Suppressor macrophage treated with lipopolysaccharide for 4 hours (primary cell): Measurements from ENCODE around the gene EHD1.

Experiments used
- DNase-seq: peaks from one replicate; pipeline ENCODE4 v3.0.0-alpha.2; 2020

Gene EHD1

DNA sequence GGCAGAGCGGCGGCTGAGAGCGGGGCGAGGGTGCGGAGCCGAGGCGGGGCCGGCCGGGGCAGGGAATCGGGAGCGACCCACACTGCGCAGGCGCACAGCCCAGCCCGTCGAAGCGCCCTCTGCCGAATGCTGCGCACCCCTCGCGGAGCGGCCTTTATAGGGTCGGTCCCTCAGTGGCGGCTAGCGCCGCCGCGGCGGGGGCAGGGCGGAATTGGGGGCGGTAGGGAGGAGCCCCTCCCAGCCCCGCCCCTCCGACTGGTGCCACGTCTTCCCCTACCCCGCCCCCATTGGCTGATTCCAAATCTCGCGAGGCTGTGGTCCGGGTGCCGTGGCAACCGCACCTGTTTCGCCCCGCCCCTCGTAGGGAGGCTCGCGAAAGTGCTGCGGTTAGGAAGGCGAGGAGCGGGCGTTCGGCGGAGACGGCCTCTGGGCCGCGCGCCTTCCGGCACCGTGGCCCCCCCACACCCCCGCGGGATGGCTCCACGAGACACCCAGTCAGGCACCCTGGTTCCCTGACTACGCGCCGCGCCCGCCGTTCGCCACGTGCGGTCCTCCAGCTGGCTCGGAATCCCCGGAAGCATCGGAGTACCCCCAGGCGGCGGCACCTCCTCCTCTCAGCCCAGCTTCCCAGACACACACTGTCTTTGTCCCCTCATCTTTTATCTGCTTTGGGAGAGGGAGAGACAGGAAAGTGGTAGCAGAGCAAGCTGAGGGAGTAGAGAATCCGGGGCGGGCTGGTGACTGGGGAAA is at the start of gene EHD1:
EHD1 (minus strand) TSS at position 128 of the 750 bp plus-strand sequence. CDS start 157 bp downstream, outside the sequence.
- peak; percentile 100 for DNase-seq

DNA sequence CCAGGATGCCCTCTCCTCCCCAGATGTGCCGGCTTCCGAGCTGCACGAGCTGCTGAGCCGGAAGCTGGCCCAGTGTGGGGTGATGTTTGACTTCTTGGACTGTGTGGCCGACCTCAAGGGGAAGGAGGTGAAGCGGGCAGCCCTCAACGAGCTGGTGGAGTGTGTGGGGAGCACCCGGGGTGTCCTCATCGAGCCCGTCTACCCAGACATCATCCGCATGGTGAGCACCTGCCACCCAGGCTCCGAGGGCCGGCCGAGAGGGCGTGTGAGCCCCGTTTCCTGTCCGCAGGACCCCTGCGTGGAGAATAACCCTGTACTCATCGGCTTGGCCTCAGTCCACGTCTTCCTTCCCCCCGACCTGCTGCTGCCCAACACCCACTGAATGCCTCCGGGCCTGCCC is 48.3 kb upstream of the EHD1 start:
- no peak for DNase-seq

DNA sequence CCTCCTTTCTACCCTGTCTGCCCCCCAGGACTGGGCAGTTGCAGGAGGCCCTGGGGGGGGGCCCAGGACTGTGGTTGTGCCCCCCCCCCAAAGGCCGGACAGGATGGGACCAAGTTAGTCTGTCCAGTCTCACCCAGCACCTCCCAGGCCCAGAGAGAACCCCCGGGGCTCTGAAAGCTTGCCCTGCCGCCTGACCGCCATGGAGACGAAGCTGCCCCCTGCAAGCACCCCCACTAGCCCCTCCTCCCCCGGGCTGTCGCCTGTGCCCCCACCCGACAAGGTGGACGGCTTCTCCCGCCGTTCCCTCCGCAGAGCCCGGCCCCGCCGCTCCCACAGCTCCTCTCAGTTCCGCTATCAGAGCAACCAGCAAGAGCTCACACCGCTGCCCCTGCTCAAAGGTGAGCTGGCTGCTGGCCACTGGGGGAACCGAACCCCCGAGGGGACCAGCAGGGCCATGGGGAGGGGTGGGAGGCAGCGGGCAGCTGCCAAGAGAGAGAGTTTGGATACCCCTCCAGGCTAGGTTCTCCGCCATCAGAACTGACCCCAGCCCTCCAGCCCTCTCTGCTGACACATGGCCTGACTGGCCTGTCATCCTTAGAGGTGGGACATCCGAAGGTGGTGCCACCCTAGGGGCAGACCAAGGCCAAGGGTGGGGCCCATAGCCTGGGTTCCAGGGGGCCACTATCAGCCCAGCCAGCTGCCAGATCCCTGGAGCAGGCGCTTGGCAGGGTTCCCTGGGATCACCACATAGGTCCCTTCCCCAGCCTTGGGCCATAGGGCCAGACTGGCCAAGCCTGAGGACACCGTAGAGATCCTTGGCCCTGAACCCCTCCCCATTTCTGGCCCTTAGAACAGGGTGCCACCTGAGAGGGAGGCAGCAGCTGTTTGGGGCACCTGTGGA is 47.4 kb upstream of the EHD1 start:
- DNase-seq, result no peak

DNA sequence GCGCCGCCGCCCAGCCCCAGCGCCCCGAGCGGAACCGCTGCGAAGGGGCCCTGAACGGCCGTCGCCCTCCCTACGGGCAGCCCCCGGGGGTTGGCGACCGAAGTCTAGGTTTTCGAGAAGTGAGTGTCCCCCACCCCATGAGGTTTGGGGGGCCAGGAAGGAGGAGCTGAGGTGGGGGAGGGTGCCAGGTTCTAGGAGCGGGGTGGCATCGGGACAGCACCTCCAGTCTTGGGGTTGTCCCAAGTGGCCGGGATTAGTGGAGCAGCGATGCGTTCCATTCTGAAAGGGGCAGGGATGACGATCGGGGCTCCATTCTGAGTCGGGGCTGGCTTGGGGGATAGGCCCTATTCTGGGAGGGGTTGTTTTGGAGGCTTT is 46.5 kb upstream of the EHD1 start:
- DNase-seq, result peak; percentile 12

DNA sequence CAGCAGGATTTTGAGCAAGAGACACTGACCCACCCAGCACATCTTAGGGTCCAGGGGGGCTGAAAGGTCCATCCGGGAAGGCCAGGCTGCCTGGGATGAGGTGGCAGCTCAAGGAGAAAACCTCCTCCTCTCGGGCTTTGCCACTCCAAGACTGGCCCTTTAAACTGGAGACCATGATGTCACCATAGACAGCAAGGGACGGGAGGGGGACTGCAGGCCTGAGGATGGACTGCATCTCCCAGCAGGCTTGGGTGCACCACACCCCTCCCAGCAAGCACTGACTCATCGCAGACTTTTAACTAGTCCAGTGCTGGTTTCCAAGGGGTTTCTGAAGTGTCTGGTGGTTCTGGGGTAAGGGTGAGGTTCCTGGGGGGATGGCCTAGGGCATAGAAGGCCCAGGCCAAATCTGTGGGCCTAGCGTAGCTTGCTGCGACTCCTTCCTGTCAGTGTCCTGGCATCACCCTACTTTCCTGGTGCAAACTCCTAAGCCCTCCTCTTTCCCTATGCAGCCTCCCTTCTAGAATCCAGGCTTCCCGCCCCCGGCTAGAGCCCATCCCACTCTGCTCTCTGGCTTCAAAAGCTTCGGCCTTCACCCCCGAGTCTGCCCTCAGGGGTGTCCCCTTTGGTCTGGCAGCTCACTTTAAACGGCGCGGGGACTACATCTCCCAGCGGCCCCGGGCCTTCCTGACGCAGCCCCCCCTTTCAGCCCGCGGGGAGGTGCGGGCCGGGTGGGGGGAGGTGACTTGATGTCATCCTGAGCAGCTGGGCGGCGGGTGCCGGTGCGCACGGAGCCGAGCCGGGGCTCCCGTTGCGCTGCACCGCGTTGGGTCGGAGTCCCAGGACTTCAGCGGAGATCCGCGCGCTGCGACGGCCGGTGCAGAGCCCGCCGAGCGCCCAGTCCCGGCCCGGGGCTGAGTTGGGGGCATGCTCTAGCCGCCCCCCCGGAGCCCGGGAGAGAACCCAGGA is 45.8 kb upstream of the EHD1 start, which contains the start of gene PPP2R5B:
PPP2R5B (plus strand) TSS at position 746 of the 966 bp plus-strand sequence. CDS start 1,046 bp downstream, outside the sequence.
- peak; percentile 94 for DNase-seq

DNA sequence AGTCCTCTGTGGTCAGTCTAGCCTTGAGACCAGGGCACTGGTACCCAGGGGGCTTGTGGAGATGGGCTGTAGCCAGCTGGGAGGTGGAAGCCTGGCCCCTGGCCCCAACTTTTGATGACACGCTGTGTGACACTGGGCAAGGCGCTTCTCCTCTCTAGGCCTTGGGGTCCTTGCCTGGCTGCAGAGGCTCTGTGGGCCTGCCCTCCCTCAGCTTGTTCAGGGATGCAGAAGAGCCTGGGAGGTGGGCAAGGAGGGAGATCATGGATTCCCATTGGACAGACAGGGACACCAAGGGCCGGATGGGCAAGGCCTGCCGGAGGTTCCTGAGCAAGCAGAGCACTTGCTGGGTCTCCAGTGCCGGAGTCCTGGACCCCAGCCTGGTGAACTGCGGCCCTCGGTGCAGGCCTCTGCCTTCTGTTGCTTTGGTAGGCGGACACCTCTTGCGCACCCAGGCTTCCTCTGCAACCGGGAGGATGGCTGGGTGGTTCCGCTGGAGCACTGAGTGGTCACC is 44.8 kb upstream of the EHD1 start:
- no peak for DNase-seq

DNA sequence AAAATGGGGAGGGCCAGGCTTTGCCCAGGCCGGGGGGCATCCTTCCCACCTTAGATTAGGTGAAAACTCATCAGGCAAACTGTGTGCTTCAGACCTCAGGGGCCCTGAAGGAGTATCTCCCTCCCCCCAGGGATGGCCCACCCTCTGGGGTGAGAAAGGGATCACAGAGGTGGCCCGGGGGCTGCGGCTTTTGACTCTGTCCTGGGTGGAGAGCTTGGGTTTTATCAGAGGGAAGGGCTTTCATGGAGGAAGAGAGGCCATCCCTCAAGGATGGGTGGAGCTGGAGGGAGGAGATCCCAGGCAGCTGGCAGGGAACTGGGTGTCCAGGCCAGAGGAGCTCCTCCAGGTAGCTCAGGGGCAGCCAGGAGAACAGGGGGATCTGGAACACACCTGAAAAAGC is 43.0 kb upstream of the EHD1 start:
- no peak for DNase-seq

DNA sequence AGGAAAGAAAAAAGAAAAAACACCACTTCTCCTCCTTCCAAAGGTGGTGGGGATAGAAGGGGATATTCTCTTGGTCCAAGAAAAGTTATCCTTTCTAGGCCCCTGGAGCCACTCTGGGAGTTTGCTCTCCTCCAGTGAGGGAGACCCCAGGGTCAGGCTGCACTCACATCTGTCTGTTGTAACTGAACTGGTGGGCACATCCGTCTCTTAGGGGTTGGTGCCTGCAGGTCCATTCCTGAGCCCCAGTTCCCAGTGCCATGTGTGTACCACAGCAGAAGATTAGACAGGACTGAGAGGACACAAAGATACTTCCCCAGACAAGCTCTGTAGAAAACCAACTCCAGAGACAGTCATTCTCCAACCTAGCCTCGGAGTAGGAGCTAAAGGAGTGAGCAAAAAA is 41.7 kb upstream of the EHD1 start:
- DNase-seq, result no peak

DNA sequence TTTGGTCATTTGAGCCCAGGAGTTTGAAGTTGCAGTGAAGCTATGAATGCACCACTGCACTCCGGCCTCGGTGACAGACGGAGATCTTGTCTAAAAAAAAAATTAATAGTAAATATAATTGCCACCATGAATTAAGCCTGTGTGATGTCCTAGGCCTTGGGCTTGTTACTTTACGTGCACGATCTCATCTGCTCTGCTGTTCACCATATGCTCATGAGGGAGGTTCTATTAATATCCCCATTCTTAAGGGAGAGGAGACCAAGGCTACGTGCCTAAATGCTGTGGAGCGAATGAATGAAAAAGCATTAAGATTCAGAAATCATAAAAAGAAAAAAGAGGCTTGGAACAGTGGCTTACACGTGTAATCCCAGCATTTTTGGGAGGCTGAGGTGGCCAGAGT is 41.2 kb upstream of the EHD1 start:
- no peak for DNase-seq

DNA sequence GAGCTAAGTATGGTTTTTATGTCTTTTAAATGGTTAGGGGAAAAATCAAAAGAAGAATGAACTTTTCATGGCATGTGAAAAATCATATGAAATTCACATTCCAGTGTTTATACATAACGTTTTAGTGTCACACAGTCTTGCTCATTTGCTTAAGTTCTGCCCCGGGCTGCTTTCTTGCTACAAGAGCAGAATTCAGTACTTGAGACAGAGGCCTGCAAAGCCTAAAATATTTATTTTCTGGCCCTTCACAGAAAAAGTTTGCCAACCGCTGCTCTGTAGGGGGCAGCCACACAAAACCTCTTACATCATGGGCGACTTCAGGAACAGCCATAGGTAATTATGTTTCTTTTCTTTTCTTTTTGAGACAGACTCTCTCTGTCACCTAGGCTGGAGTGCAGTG is 39.6 kb upstream of the EHD1 start:
- peak; percentile 17 for DNase-seq

DNA sequence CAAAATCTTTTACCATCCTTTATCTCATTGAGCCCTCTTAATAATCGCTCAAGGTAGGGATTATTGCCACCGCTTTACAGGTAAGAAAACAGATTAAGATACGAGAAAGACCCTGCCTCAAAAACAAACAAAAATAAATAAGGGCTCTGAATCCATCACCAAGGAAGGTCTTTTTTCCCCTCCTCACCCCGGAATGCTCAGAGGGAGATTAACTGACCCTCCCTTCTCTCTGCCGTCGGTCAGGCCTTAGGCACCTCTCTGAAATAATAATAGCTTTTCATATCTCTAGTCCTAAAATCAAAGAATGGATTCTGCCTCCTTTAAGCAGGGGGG is 39.2 kb upstream of the EHD1 start:
- no peak for DNase-seq

DNA sequence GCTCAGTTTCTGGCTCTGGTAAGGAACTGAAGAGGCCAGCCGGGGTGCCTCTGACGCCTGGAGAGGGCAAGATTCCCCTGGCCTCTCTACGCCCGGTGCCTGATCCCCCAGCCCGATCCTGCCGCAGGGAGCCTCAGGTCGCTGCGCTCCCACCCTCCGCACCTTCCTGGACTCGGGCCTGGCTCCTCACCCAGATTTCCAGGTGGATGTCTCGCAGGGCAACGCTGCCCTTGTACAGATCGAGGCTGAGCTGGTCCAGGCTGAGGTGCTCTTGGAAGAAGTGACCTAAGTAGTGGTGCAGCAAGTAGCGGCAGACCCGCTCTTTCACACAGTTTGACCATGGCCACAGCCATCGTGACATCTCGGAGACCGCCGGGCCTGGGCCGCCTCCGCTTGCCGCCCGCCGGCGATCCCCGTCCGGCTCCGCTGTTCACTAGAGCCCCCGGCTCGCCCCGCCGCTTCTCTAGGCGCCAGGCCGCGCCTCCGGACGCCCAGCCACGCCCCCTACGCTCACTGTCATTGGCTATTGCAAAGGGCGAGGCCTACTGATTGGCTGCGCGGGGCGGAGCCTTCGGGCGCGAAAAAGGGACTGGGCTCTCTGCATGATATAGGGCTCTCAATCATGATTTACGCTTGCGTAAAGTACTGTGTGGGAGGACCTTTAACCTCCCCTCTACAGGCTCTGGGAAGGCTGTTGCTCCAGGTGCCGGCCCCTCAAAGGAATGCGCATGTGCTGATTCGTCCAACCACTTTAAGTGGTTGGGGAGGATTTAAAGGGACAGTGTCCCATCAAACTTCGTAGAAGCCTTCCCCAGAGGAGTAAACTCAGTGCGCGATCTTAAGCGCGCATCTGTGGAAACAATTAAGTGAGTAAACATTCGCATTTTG is 38.6 kb upstream of the EHD1 start, which contains the start of gene ATG2A:
ATG2A (minus strand) TSS at position 435 of the 888 bp plus-strand sequence; CDS start at position 361, 74 bp downstream.
- peak; percentile 99 for DNase-seq

DNA sequence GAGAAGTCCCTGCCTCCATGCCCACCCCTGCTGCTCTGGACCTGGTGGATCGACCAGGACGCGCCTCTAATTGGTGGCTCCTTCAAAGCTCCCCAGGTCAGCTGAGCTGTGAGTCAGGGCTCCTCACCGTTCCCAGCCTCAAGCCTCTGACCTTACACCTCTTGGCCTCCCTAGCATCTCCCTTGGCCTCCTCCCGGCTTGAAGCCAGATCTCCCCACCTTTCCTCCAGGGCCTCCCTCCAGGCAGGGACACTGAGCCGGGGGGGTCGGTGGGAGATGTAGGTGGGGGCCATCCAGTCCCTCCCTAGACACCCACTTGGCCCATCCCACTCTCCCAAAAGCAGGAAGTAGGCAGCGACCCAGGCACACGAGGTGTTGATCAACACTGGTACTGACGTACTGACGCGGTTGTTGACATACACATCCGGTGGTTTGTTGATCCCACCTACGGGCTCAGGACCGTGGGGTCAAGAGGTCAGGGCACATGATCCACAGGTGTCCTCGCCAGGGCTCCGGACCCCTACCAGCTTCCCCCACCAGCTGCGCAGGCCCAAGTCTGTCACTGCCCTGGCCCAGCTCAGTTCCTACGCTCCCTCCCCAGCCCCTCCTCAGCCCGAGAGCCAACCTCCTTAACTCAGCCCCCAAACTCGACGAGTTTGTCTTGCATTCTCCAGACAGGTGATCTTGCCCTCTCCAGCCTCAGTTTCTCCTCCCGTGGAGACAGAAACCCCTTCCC is 37.8 kb upstream of the EHD1 start:
- peak; percentile 67 for DNase-seq

DNA sequence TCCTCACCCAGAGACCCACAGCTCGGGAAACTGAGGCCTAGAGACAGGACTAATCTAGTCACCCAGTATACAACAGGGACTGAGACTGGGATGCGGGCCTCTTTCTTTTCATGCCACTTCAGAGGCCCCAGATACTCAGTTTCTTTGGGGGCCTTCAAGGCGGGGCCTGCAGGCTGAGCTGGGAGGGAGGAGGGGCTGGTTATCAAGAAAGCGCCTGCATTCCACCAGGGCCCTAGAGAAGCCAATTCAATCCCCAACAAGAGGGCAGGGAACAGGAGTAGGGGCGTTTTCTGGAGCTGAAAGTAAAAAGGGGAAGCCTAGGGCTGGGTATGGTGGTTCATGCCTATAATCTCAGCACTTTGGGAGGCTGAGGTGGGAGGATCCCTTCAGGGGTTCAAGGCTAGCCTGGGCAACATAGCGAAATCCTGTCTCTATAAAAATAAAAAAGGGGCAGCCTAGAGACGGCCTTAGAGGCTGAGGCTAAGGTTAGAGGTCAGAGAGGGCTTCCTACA is 37.0 kb upstream of the EHD1 start:
- no peak for DNase-seq

DNA sequence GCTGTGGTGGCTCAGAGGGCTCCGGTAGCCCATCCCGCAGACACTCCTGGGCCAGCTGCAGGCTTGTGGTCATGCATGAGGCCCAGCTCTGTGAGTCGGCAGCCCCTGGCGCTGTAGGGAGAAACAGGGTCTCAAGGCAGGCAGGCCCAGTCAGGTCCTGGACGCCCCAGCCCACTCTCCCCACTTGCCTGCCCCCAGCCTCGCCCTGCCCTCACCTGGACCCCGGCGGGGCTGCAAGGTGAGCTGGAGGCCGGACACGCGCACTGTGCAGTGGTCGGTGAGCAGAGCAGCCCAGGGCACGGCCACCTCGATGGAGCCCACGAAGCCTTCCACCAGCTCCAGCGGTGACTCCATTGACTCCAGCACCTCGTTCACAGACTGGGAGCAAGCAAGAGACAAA is 35.7 kb upstream of the EHD1 start:
- DNase-seq, result no peak

DNA sequence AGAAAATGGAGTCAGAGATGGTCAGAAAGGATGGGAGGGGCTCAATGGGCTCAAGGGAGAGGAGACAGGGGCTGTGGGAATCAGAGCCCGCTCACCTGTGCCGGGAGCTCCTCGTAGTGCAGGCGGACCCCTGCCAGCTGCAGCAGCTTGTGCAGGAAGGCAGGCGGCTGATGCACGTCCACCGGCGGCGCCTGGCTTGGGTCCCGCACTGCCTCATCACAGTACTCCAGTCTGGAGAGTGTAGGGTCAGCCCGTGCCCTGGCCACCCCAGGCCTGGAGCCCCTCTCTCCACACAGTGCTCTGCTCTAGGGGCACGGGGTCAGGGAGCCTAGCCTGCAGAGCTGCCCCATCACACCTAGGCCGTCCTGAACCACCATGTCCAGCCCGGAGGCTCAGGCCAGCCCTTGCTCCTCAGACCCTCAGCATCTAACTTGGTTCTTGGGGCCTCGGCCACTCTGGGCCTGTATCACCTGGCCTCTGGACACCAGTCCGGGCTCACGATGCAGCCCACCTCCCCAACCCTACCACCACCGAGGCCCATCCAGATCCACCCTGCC is 34.8 kb upstream of the EHD1 start:
- DNase-seq, result no peak

DNA sequence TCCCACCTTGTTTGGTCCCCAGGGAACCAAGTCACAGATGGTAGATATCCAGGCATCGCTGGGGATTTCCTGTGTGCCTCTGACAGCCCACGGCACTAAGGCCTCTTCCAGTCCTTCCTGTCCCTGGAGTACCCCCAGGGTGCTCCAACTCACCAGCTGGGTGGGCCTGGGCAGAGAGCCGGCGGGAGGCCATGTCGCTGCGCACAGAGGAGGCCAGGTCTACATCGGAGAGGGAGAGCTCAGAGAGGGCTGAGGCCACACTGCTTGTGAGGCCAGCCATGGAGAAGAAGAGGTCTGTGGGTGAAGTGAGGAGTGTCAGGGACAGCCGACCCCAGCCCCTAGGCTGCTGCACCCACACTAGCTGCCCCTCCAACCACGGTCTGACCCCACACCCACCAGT is 33.3 kb upstream of the EHD1 start:
- DNase-seq, result no peak

DNA sequence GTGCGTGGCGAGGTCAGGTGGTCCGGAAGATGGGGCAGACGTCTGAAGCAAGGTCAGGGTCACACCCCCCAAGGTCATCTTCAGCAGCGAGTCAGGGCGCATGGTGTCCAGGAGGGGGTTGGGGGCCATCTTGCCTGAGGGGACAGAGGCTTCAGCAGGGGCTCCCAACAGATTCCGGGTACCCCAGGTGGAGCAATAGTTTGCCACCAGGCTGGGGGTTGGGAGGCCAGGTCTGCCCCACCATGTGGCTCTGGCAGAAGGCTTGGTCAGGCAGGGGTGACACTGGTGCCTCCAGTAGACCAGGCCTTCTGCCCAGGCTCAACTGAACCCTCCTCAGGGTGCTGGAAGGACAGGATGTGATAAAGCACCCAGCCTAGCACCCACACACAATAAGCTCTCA is 32.7 kb upstream of the EHD1 start:
- DNase-seq, result no peak

DNA sequence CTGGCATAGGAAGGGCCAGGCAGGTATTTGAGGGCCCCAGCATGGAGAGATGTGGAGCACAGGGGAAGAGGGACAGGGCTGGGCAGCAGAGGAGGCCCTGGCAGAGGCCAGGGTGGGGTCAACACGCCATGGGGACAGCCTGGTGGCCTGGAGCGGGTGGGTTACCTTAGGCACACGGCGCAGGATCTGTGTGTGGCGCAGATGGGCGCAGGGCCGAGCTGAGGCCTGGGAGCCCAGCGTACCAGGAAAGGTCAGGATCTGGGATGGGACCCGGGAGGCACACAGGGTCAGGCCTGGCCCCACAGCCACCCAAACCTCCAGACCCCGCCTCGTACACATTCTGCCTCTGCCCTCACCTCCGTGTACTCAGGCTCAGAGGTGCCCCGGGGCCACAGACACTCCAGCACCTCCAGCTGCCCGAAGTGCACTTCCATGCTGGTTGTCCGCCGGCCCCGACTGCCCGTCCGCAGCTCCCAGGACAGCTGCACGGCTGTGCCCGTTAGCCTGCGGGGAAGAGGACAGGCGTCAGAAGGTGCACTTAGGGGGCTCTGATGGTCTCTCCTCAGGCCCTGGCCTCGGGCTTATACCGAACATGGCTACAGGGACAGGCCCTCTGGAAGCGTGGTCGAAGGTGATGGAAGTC is 32.2 kb upstream of the EHD1 start:
- DNase-seq, result no peak
